ENCODE results near the gene SLX9.

SLX9 gene

DNA sequence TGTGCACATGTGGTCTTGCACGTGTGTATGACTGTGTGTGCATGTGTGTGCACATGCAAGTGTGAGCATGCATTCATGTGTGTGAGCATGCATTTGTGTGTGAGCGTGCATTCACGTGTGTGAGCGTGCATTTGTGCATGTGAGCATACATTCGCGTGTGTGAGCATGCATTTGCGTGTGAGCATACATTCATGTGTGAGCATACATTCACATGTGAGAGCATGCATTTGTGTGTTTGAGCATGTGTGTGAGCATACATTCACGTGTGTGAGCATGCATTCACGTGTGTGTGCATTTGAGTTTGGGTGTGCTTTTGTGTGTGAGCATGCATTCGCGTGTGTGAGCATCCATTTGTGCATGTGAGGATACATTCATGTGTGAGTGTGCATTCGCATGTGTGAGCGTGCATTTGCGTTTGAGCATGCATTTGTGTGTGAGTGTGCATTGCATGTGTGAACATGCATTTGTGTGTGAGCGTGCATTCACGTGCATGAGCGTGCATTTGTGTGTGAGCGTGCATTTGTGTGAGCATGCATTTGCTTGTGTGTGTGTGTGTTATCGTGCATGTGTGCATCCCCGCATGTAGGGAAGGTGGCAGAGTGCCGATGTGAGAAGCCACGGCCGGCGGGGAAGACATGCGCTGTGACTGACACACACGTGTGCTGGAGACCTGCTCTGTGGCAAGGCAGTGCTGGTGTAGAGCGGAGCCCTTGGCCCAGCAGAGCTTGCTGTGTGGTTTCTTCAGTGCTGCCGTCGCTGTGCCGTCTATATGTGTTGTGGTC, 37.4 kb upstream of the SLX9 start:
- TF ChIP-seq, protein P1, sequence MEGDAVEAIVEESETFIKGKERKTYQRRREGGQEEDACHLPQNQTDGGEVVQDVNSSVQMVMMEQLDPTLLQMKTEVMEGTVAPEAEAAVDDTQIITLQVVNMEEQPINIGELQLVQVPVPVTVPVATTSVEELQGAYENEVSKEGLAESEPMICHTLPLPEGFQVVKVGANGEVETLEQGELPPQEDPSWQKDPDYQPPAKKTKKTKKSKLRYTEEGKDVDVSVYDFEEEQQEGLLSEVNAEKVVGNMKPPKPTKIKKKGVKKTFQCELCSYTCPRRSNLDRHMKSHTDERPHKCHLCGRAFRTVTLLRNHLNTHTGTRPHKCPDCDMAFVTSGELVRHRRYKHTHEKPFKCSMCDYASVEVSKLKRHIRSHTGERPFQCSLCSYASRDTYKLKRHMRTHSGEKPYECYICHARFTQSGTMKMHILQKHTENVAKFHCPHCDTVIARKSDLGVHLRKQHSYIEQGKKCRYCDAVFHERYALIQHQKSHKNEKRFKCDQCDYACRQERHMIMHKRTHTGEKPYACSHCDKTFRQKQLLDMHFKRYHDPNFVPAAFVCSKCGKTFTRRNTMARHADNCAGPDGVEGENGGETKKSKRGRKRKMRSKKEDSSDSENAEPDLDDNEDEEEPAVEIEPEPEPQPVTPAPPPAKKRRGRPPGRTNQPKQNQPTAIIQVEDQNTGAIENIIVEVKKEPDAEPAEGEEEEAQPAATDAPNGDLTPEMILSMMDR (IDR thresholded peaks at IDR 0.05; ENCODE audit: extremely low read depth, insufficient read depth, missing control alignments), result no peak
- no peak for DNase-seq (ENCODE audit: low spot score)
- in situ Hi-C loops (cut with MboI; ENCODE audit: low pct_unique_long_range_greater_than_20kb, low sequenced_read_pairs, unreplicated experiment), result no loop called here

DNA sequence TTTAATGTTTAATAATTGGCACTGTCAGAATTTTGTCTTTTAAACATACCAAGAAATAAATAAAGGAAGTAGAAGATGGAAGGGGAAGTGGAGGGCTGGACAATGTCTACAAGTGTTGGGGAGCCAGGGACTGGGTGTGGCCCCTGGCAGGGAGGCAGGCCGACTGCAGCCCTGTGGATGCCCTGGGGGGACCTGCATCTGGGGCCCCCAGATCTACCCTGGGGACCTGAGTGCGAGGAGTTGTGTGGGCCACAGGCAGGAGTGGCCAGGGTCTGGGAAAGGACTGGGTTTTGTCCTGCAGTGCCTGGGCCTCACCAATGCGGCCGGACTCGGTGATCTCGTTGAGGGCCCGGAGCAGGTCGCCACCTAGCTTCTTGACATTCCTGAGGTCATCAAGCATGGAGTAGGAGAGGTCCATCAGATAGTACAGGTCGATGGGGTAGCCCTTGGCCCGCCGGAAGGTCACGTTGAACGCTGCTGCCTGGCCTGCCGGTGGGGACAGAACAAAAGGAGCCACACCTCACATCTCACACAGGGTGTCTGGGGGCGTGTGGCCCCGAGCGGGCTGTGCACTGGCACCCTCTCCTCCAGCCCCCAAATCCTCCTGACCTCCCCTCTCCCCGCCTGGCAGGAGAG, 36.7 kb upstream of the SLX9 start:
- TF ChIP-seq, protein P1 (IDR thresholded peaks at IDR 0.05; ENCODE audit: extremely low read depth, insufficient read depth, missing control alignments), result no peak
- no peak for DNase-seq (ENCODE audit: low spot score)
- in situ Hi-C loops (cut with MboI; ENCODE audit: low pct_unique_long_range_greater_than_20kb, low sequenced_read_pairs, unreplicated experiment), result no loop called here

DNA sequence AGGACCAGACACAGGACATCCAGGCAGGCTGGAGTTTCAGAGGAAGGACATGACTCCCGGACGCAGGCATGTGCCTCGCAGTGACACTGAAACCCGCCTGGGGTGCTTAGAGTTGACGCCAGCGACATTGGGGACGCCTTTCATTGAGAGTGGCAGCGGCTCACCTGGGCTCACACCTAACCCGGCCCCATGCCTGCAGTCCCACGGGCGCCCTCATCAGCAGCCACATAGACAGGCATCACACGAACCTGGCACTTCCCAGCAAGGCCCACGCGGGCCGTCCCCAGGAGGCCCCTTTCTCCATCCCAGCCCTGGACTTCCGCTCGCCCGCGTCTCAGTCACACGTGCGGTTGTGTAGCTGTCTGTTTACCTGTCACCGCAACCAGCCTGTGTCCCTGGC, 36.1 kb upstream of the SLX9 start:
- TF ChIP-seq, protein P1 (IDR thresholded peaks at IDR 0.05; ENCODE audit: extremely low read depth, insufficient read depth, missing control alignments), result no peak
- in situ Hi-C loops (cut with MboI; ENCODE audit: low pct_unique_long_range_greater_than_20kb, low sequenced_read_pairs, unreplicated experiment), result no loop called here
- no peak for DNase-seq (ENCODE audit: low spot score)

DNA sequence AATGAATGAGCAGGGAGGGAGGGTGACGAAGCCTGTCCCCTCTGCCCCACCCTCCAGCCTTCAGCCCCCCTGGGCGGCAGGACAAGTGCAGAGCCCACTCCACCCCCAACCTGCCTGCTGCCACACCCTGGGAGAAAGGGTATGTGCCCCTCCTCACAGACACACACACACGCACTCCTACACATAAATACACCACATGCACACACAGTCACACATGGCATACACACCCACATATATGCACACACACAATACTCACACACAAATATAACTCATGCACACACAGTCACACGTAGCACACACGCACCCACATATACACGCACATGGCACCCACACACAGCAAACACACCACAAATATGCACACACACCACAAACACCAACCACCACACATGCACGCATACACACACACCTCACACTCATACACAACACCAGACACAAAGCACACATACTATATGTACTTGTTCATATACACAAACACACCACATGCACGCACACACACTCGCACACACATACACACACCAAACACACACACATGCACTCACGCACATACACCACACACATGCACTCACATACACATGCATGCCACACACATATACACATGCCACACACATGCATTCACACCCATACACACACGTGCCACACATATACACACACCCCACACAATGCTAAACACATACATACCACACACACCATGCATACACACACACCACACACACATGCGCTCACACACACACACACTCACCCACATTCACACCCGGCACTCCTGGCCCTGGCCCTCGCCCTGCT, 35.5 kb upstream of the SLX9 start:
- in situ Hi-C loops (cut with MboI; ENCODE audit: low pct_unique_long_range_greater_than_20kb, low sequenced_read_pairs, unreplicated experiment), result no loop called here

DNA sequence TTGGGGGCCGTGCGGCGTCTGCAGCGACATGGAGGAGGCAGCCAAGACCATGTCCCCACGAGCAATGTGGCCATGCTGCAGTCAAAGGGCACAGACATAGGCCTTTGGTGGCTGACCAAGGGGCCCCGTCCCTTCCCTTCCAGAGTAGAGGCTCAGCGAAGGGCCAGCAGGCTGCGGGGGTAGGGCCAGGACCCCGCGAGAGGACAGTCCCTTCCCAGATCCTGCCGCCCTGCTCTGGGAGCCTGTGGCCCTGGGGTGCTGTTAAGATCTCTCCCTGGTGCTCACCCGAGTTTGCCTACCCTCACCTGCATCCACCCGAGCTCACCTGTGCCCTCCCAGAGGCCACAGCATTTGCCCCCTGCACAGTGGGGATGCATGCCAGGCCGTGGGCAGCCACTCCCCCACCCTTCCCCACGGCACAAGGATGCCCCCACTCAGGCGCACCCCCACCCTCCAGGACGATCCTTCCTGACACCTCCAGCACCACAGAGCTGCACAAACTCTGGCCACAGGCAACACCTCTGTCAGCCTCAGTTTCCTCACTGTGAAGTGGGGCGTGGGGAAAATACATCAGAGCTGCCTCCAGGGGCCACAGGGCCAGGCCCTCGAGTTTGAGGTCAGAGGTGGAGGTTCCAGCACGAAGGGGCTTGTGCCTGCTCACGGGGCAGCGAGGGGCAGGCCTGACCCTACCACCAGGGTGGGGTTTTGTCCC, 34.7 kb upstream of the SLX9 start:
- in situ Hi-C loops (cut with MboI; ENCODE audit: low pct_unique_long_range_greater_than_20kb, low sequenced_read_pairs, unreplicated experiment), result no loop called here
- TF ChIP-seq, protein P1 (IDR thresholded peaks at IDR 0.05; ENCODE audit: extremely low read depth, insufficient read depth, missing control alignments), result no peak
- no peak for DNase-seq (ENCODE audit: low spot score)

More for the DNA sequence above, 35.5 kb upstream of the SLX9 start:
- no peak for DNase-seq (ENCODE audit: low spot score)
- TF ChIP-seq, protein P1 (IDR thresholded peaks at IDR 0.05; ENCODE audit: extremely low read depth, insufficient read depth, missing control alignments), result no peak

DNA sequence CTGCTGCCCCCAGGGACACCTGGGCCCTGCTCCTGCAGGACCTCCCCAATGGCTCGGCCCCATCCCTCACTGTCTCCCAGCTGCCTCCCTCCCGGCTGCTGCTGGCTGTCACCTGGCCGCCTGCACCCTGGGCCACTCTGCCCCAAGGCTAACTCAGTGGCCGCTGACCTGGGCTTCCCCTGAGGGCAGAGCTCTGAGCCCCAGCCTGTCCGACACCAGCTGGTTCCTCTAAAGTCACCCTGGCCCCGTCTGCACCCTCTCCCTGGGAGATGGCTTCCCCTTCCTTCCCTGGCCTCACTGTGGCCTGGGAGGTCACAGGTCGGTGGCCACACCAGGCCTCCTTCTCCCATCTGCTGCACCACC, 34.1 kb upstream of the SLX9 start:
- TF ChIP-seq, protein P1 (IDR thresholded peaks at IDR 0.05; ENCODE audit: extremely low read depth, insufficient read depth, missing control alignments), result no peak
- in situ Hi-C loops (cut with MboI; ENCODE audit: low pct_unique_long_range_greater_than_20kb, low sequenced_read_pairs, unreplicated experiment), result no loop called here
- no peak for DNase-seq (ENCODE audit: low spot score)
